ENCODE results near the gene SNN.

Gene SNN
- long read RNA-seq, donor 1, transcript SNN-201 (2 exons, 3,312 nt), result major isoform, 20 of 69 reads
- long read RNA-seq, donor 1, partial matches to known transcripts, result 49 of 69 reads
- long read RNA-seq, donor 1, other reads (novel, unspliced or antisense), result 0 of 69 reads
- long read RNA-seq, donor 2, transcript SNN-201 (2 exons, 3,312 nt), result major isoform, 5 of 5 reads
- long read RNA-seq, donor 2, partial matches to known transcripts, result 0 of 5 reads
- long read RNA-seq, donor 2, other reads (novel, unspliced or antisense), result 0 of 5 reads
- long read RNA-seq, donor 3, transcript SNN-201 (2 exons, 3,312 nt), result major isoform, 9 of 9 reads
- long read RNA-seq, donor 3, partial matches to known transcripts, result 0 of 9 reads
- long read RNA-seq, donor 3, other reads (novel, unspliced or antisense), result 0 of 9 reads
- long read RNA-seq, donor 4, transcript SNN-201 (2 exons, 3,312 nt), result major isoform, 7 of 73 reads
- long read RNA-seq, donor 4, partial matches to known transcripts, result 55 of 73 reads
- long read RNA-seq, donor 4, other reads (novel, unspliced or antisense), result 11 of 73 reads
- long read RNA-seq, donor 5, transcript SNN-201 (2 exons, 3,312 nt), result major isoform, 16 of 16 reads
- long read RNA-seq, donor 5, partial matches to known transcripts, result 0 of 16 reads
- long read RNA-seq, donor 5, other reads (novel, unspliced or antisense), result 0 of 16 reads
- long read RNA-seq, donor 6, transcript SNN-201 (2 exons, 3,312 nt), result major isoform, 19 of 81 reads
- long read RNA-seq, donor 6, partial matches to known transcripts, result 62 of 81 reads
- long read RNA-seq, donor 6, other reads (novel, unspliced or antisense), result 0 of 81 reads
- long read RNA-seq, donor 7, result 0 reads
- long read RNA-seq, donor 8, transcript SNN-201 (2 exons, 3,312 nt), result major isoform, 11 of 36 reads
- long read RNA-seq, donor 8, partial matches to known transcripts, result 25 of 36 reads
- long read RNA-seq, donor 8, other reads (novel, unspliced or antisense), result 0 of 36 reads

GRCh38 chr16:11667824-11668622 is at the start of gene SNN:
TSS of gene SNN (plus strand) at chr16:11668455. CDS start at chr16:11676060, 7,605 bp downstream.
- peak; percentile 74 for DNase-seq

- no peak for DNase-seq
Observed at GRCh38 chr16:11619327-11619851, 48.9 kb upstream of the SNN start.

GRCh38 chr16:11620243-11621003 is 47.8 kb upstream of the SNN start:
- DNase-seq, result no peak

- no peak for DNase-seq
Observed at GRCh38 chr16:11621539-11621919, 46.7 kb upstream of the SNN start.

GRCh38 chr16:11621920-11622651 is 46.2 kb upstream of the SNN start:
- peak; percentile 65 for DNase-seq

GRCh38 chr16:11624205-11624604 is 44.0 kb upstream of the SNN start:
- DNase-seq, result no peak

GRCh38 chr16:11624636-11625607 is 43.3 kb upstream of the SNN start:
- DNase-seq, result no peak

GRCh38 chr16:11625769-11626168 is 42.5 kb upstream of the SNN start:
- DNase-seq, result no peak

GRCh38 chr16:11626657-11627291 is 41.5 kb upstream of the SNN start:
- DNase-seq, result no peak

GRCh38 chr16:11627292-11627663 is 41.0 kb upstream of the SNN start:
- DNase-seq, result no peak

- DNase-seq, result no peak
Observed at GRCh38 chr16:11627822-11628457, 40.3 kb upstream of the SNN start.

GRCh38 chr16:11629071-11630030 is 38.9 kb upstream of the SNN start:
- DNase-seq, result peak; percentile 32

GRCh38 chr16:11630046-11630767 is 38.0 kb upstream of the SNN start:
- DNase-seq, result no peak

GRCh38 chr16:11630768-11631056 is 37.5 kb upstream of the SNN start:
- DNase-seq, result no peak

GRCh38 chr16:11631214-11631613 is 37.0 kb upstream of the SNN start:
- DNase-seq, result no peak

GRCh38 chr16:11632455-11632939 is 35.8 kb upstream of the SNN start:
- peak; percentile 66 for DNase-seq

Data from right kidney (tissue), 9 donors.